ENCODE results near the gene KCNK4. TPM values are rescaled to one million over a fixed set of nuclear protein-coding genes. Genes with fewer than 3 reads are reported as not detected.
A peak's percentile ranks its signal among the peaks of the same experiment; 100 is the strongest.

KCNK4 gene
- total and polyA plus RNA-seq, 5 donors from 2014 or later, result not detected

GRCh38 chr11:64298966-64299846, 8.1 kb downstream of the KCNK4 start:
- H3K9me3 Mint-ChIP-seq, result no peaks in the 10 kb centered on the region
- Histone ChIP-seq H3K4me3 (ENCODE audit: low read depth, low read length) (no peak overlapping the region), H3K4me1 (ENCODE audit: control insufficient read depth, insufficient read depth, low read length, poor library complexity, severe bottlenecking) (peaks cover 31% of the 10 kb centered on the region), H3K27me3 (ENCODE audit: control insufficient read depth, insufficient read depth, low read length) (peaks cover 23% of the 10 kb centered on the region), H3K27ac (ENCODE audit: insufficient read depth, low read length, poor library complexity, severe bottlenecking) (no peak overlapping the region), H3K9me3 (ENCODE audit: control insufficient read depth in 2 of 2, low read length in 2 of 2) (no peaks in the 10 kb centered on the region), H3K36me3 (ENCODE audit: control insufficient read depth, insufficient read depth, low read length) (no peaks in the 10 kb centered on the region)
- peaks cover 75% of the 10 kb centered on the region for H3K27me3 Mint-ChIP-seq
- ATAC-seq (ENCODE audit: low read depth in 2 of 2) (no peak), DNase-seq (peak in 1 of 3 donors; percentile 22)
- H3K4me3 Mint-ChIP-seq, result peak overlapping the region in 3 of 4 donors; percentile 70 to 75 (median 73)
- H3K4me1 Mint-ChIP-seq, result peaks cover 2 to 34% (median 15%) of the 10 kb centered on the region in 4 donors
- no peak overlapping the region for H3K27ac Mint-ChIP-seq
- H3K36me3 Mint-ChIP-seq, result no peaks in the 10 kb centered on the region

GRCh38 chr11:64299847-64300648, 8.9 kb downstream of the KCNK4 start, which contains the start of gene CATSPERZ:
Gene CATSPERZ (plus strand): TSS chr11:64300358. CDS start chr11:64300411, 53 bp downstream.
- peaks cover 6 to 37% (median 18%) of the 10 kb centered on the region in 4 donors for H3K4me1 Mint-ChIP-seq
- H3K36me3 Mint-ChIP-seq, result no peaks in the 10 kb centered on the region
- ATAC-seq (ENCODE audit: low read depth in 2 of 2) (no peak), DNase-seq (peak in 1 of 3 donors; percentile 38)
- Histone ChIP-seq H3K9me3 (ENCODE audit: control insufficient read depth in 2 of 2, low read length in 2 of 2) (no peaks in the 10 kb centered on the region), H3K4me1 (ENCODE audit: control insufficient read depth, insufficient read depth, low read length, poor library complexity, severe bottlenecking) (peaks cover 37% of the 10 kb centered on the region), H3K36me3 (ENCODE audit: control insufficient read depth, insufficient read depth, low read length) (no peaks in the 10 kb centered on the region), H3K4me3 (ENCODE audit: low read depth, low read length) (peak within 1 kb of the TSS; percentile 35), H3K27ac (ENCODE audit: insufficient read depth, low read length, poor library complexity, severe bottlenecking) (no peak within 1 kb of the TSS), H3K27me3 (ENCODE audit: control insufficient read depth, insufficient read depth, low read length) (peaks cover 19% of the 10 kb centered on the region)
- peaks cover 71% of the 10 kb centered on the region for H3K27me3 Mint-ChIP-seq
- peak within 1 kb of the TSS in 1 of 3 donors; percentile 86 for H3K27ac Mint-ChIP-seq
- no peaks in the 10 kb centered on the region for H3K9me3 Mint-ChIP-seq
- H3K4me3 Mint-ChIP-seq, result peak within 1 kb of the TSS; percentile 73 to 88 (median 78)

DNA sequence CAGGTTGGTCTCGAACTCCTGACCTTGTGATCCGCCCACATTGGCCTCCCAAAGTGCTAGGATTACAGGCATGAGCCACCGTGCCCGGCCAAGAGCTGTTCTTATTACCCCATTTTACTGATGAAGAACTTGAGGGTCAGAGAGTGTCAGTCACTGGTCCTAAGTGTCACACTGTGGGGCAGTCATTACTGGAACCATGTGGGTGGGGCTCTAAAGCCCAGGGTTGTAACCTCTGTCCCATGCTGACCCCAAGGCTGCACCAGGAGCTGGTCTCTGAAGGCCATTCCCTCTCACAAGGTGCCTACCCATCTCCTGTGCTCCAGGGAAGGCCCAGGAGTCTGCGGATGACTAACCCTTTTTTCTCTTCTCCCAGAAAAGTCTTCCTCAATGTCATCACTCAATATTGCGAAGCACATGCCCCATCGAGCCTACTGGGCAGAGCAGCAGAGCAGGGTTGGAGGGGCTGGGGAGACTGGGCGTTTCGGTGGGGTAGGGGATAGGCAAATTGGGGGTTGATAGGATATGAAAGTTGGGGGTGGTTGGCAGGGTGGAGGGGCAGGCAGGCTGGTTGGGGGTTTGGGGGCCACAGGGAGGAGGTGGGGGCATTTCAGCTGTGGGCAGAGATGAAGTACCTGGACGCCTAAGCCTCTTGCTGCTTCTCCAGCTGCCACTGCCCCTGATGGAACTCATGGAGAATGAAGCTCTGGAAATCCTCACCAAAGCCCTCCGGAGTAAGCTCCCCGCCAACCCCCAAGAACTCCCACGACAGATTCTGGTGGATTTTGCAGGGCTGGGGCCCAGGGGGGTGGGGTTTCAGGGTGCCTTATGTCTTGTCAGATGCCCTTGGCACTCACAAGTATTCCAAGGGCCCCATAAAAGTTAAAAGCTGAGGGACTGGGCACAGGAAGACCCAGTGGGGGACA, 12.3 kb downstream of the KCNK4 start:
- Histone ChIP-seq H3K4me3 (ENCODE audit: low read depth, low read length) (no peak overlapping the region), H3K27me3 (ENCODE audit: control insufficient read depth, insufficient read depth, low read length) (peaks cover 3% of the 10 kb centered on the region), H3K36me3 (ENCODE audit: control insufficient read depth, insufficient read depth, low read length) (no peaks in the 10 kb centered on the region), H3K27ac (ENCODE audit: insufficient read depth, low read length, poor library complexity, severe bottlenecking) (peak overlapping the region; percentile 94), H3K9me3 (ENCODE audit: control insufficient read depth in 2 of 2, low read length in 2 of 2) (no peaks in the 10 kb centered on the region), H3K4me1 (ENCODE audit: control insufficient read depth, insufficient read depth, low read length, poor library complexity, severe bottlenecking) (peaks cover 50% of the 10 kb centered on the region)
- ATAC-seq (ENCODE audit: low read depth in 2 of 2) (no peak), DNase-seq (no peak)
- H3K27me3 Mint-ChIP-seq, result peaks cover 38% of the 10 kb centered on the region
- peaks cover 6 to 51% (median 22%) of the 10 kb centered on the region in 4 donors for H3K4me1 Mint-ChIP-seq
- H3K4me3 Mint-ChIP-seq, result peak overlapping the region in 3 of 4 donors; percentile 75 to 98 (median 96)
- no peaks in the 10 kb centered on the region for H3K36me3 Mint-ChIP-seq
- peak overlapping the region in 1 of 3 donors; percentile 46 for H3K27ac Mint-ChIP-seq
- no peaks in the 10 kb centered on the region for H3K9me3 Mint-ChIP-seq

GRCh38 chr11:64304032-64304315, 12.9 kb downstream of the KCNK4 start:
- Histone ChIP-seq H3K4me3 (ENCODE audit: low read depth, low read length) (peak overlapping the region; percentile 76), H3K4me1 (ENCODE audit: control insufficient read depth, insufficient read depth, low read length, poor library complexity, severe bottlenecking) (peaks cover 49% of the 10 kb centered on the region), H3K27ac (ENCODE audit: insufficient read depth, low read length, poor library complexity, severe bottlenecking) (peak overlapping the region; percentile 94), H3K27me3 (ENCODE audit: control insufficient read depth, insufficient read depth, low read length) (peaks cover 3% of the 10 kb centered on the region), H3K36me3 (ENCODE audit: control insufficient read depth, insufficient read depth, low read length) (no peaks in the 10 kb centered on the region), H3K9me3 (ENCODE audit: control insufficient read depth in 2 of 2, low read length in 2 of 2) (no peaks in the 10 kb centered on the region)
- H3K27me3 Mint-ChIP-seq, result peaks cover 32% of the 10 kb centered on the region
- H3K36me3 Mint-ChIP-seq, result no peaks in the 10 kb centered on the region
- peaks cover 6 to 48% (median 22%) of the 10 kb centered on the region in 4 donors for H3K4me1 Mint-ChIP-seq
- DNase-seq, result no peak
- no peaks in the 10 kb centered on the region for H3K9me3 Mint-ChIP-seq
- H3K4me3 Mint-ChIP-seq, result peak overlapping the region in 3 of 4 donors; percentile 94 to 98 (median 96)
- no peak for ATAC-seq (ENCODE audit: low read depth in 2 of 2)
- H3K27ac Mint-ChIP-seq, result peak overlapping the region in 2 of 3 donors; percentile 95 to 98

DNA sequence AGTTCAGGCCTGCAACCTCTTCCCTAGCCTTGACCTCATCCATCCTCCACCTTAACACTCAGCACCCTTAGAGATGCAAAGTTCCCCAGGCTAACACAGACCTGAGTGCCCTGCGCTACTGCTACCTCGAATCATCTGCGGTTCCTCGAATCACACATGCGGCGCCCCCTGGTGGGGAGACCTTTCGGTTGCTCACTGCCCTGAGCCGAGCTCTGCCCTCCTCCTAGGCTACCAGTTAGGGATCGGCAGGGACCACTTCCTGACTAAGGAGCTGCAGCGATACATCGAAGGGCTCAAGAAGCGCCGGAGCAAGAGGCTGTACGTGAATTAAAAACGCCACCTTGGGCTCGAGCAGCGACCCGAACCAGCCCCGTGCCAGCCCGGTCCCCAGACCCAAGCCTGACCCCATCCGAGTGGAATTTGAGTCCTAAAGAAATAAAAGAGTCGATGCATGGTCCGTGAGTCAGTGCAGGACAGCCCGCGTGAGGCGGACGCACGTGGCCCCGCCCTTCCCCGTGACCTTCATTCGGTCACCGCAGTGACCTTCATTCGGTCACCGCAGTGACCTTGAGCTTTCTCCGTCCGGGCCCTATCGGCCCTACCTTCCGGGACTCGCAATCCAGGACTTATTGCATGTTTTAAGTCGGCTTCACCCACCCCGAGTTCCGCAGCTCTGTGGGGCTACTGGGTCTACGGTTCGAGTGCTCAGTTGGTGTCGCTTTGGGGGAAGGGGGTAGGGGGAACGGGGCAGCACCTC, 13.4 kb downstream of the KCNK4 start:
- H3K27me3 Mint-ChIP-seq, result peaks cover 27% of the 10 kb centered on the region
- peak overlapping the region; percentile 94 to 98 (median 96) for H3K4me3 Mint-ChIP-seq
- no peaks in the 10 kb centered on the region for H3K36me3 Mint-ChIP-seq
- H3K27ac Mint-ChIP-seq, result peak overlapping the region; percentile 95 to 98 (median 96)
- H3K27me3 ChIP-seq (ENCODE audit: control insufficient read depth, insufficient read depth, low read length), result peaks cover 3% of the 10 kb centered on the region
- H3K9me3 Mint-ChIP-seq, result no peaks in the 10 kb centered on the region
- peaks cover 6 to 47% (median 21%) of the 10 kb centered on the region in 4 donors for H3K4me1 Mint-ChIP-seq
- peaks cover 44% of the 10 kb centered on the region for H3K4me1 ChIP-seq (ENCODE audit: control insufficient read depth, insufficient read depth, low read length, poor library complexity, severe bottlenecking)
- no peaks in the 10 kb centered on the region for H3K9me3 ChIP-seq (ENCODE audit: control insufficient read depth in 2 of 2, low read length in 2 of 2)
- H3K27ac ChIP-seq (ENCODE audit: insufficient read depth, low read length, poor library complexity, severe bottlenecking), result peak overlapping the region; percentile 94
- H3K4me3 ChIP-seq (ENCODE audit: low read depth, low read length), result peak overlapping the region; percentile 76
- ATAC-seq (ENCODE audit: low read depth in 2 of 2), result peak; percentile 33 to 39
- H3K36me3 ChIP-seq (ENCODE audit: control insufficient read depth, insufficient read depth, low read length), result no peaks in the 10 kb centered on the region
- DNase-seq, result peak; percentile 81 to 94 (median 86)

DNA sequence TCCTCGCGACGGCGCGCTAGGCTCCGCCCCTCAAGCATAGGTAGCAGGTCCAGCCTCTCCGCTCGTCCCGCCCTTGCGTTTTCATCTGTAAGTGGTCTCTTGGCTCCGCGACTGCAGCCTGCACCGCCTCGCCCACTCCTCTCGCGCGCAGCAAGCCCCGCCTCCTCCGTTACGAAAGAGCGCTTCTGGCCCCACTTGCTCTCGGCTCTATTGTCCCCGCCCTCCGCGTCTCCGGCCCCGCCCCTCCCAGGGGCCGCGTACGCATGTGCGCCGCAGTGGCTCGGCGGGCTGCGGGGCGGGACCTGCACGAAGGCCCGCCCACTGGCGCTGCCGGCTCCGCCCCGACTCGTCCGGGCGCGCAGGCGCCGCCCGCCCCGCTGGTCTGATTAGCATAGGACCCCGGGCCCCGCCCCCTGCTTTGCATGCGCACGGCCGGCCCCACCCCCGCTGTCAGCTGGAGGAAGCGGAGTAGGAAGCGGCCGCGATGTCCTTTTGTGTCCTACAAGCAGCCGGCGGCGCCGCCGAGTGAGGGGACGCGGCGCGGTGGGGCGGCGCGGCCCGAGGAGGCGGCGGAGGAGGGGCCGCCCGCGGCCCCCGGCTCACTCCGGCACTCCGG, 14.1 kb downstream of the KCNK4 start, which contains the start of gene ESRRA:
Gene ESRRA, plus strand, starts transcription at position 450 of the 616 bp plus-strand sequence. CDS start 1,656 bp downstream, outside the sequence.
- Mint-ChIP-seq H3K4me1 (peaks cover 6 to 44% (median 18%) of the 10 kb centered on the region in 4 donors), H3K36me3 (no peaks in the 10 kb centered on the region)

More for the DNA sequence above, 14.1 kb downstream of the KCNK4 start, which contains the start of gene ESRRA:
- Histone ChIP-seq H3K27me3 (ENCODE audit: control insufficient read depth, insufficient read depth, low read length) (peaks cover 3% of the 10 kb centered on the region), H3K9me3 (ENCODE audit: control insufficient read depth in 2 of 2, low read length in 2 of 2) (no peaks in the 10 kb centered on the region), H3K4me3 (ENCODE audit: low read depth, low read length) (peak within 1 kb of the TSS; percentile 77), H3K4me1 (ENCODE audit: control insufficient read depth, insufficient read depth, low read length, poor library complexity, severe bottlenecking) (peaks cover 37% of the 10 kb centered on the region), H3K36me3 (ENCODE audit: control insufficient read depth, insufficient read depth, low read length) (no peaks in the 10 kb centered on the region), H3K27ac (ENCODE audit: insufficient read depth, low read length, poor library complexity, severe bottlenecking) (peak within 1 kb of the TSS; percentile 94)
- peaks cover 20% of the 10 kb centered on the region for H3K27me3 Mint-ChIP-seq
- peak within 1 kb of the TSS; percentile 95 to 99 (median 97) for H3K4me3 Mint-ChIP-seq
- ATAC-seq (ENCODE audit: low read depth in 2 of 2) (peak; percentile 75 to 78), DNase-seq (peak; percentile 98 to 99 (median 99))
- peak within 1 kb of the TSS; percentile 96 to 98 (median 96) for H3K27ac Mint-ChIP-seq
- no peaks in the 10 kb centered on the region for H3K9me3 Mint-ChIP-seq
